ENCODE results near the gene TMEM106C. TPM values are rescaled to one million over a fixed set of nuclear protein-coding genes. Genes with fewer than 3 reads are reported as not detected.

TMEM106C gene
- total and polyA plus RNA-seq, 2 experiments from 2014 or later: 69.4 to 79.8 TPM

DNA sequence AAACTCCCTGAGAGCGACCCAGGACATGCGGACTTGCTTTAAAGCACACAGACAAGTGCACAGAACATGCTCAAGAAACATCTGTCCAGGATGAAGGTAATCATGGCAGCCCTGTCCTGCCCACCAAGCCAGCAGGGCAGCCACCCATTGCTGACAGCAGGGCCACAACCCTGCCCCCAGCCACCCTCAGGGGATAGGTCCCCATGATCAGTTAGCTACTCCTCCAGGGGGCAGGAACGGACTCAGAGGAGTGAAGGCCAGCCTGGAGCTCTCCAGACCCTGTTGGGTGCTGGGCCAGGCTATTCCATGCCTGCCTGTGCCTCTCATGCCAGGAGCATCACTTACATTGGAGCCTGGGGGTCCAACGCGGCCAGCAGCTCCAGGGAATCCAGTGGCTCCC is 15.8 kb downstream of the TMEM106C start:
- TF ChIP-seq EZH2phosphoT487 (IDR thresholded peaks at IDR 0.05; ENCODE audit: insufficient read depth, low read depth) (no peak), EZH2 (IDR thresholded peaks at IDR 0.05; ENCODE audit: insufficient read depth, poor library complexity, severe bottlenecking) (no peak)
- in situ Hi-C loops (cut with MboI): no loop called here
- WGBS, 2 experiments (ENCODE audit: low coverage in 1 of 2, low lambda C conversion rate in 2 of 2, missing lambda C conversion rate in 2 of 2): 80 to 91% methylated on average over 5 of the region's 5 CpGs

DNA sequence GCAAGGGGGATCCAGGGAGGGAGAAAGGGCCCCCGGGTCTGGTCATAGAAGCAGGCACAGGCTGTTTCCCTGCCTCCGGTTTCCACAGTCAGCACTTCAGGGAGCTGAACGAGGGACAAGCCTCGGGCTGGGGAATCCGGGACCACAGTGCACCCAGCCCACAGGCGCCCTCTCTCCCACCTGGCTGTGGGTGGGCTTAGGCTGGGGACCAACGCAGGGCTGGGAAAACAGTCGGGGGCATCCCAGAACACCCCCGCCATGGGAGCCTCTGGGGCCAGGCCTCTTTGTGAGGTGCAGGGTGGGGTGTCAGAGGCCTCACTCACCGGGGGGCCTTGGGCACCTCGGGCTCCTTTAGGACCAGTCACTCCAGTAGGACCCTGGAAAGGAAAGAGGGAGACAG is 16.3 kb downstream of the TMEM106C start:
- WGBS, 2 experiments (ENCODE audit: low coverage in 1 of 2, low lambda C conversion rate in 2 of 2, missing lambda C conversion rate in 2 of 2): 61 to 63% methylated on average over 9 to 11 of the region's 11 CpGs
- no peak overlapping the region for H3K4me3 ChIP-seq
- H3K27ac ChIP-seq: no peak overlapping the region
- no peak overlapping the region for H3K9ac ChIP-seq
- H3K36me3 ChIP-seq (ENCODE audit: low read depth): no peaks in the 10 kb centered on the region
- no peaks in the 10 kb centered on the region for H3K9me2 ChIP-seq (ENCODE audit: insufficient read depth)
- no peak overlapping the region for H2AFZ ChIP-seq
- in situ Hi-C loops (cut with MboI): no loop called here
- no peaks in the 10 kb centered on the region for H3K9me3 ChIP-seq (ENCODE audit: low read depth)
- H3K27me3 ChIP-seq (replicated peaks; ENCODE audit: insufficient read depth): no peaks in the 10 kb centered on the region
- DNase-seq: no peak
- H3F3A ChIP-seq (ENCODE audit: insufficient read depth): no peaks in the 10 kb centered on the region
- TF ChIP-seq EZH2phosphoT487 (IDR thresholded peaks at IDR 0.05; ENCODE audit: insufficient read depth, low read depth) (no peak), EZH2 (IDR thresholded peaks at IDR 0.05; ENCODE audit: insufficient read depth, poor library complexity, severe bottlenecking) (no peak)
- H4K20me1 ChIP-seq (ENCODE audit: insufficient read depth): no peaks in the 10 kb centered on the region
- H3K4me2 ChIP-seq (ENCODE audit: unreplicated experiment): no peak overlapping the region
- H3K79me2 ChIP-seq (ENCODE audit: insufficient read depth): no peaks in the 10 kb centered on the region
- no peaks in the 10 kb centered on the region for H3K4me1 ChIP-seq (ENCODE audit: insufficient read depth)

More for the DNA sequence above, 15.8 kb downstream of the TMEM106C start:
- Histone ChIP-seq H3K4me2 (ENCODE audit: unreplicated experiment) (no peak overlapping the region), H3F3A (ENCODE audit: insufficient read depth) (no peaks in the 10 kb centered on the region), H3K27me3 (replicated peaks; ENCODE audit: insufficient read depth) (no peaks in the 10 kb centered on the region), H3K4me3 (no peak overlapping the region), H3K79me2 (ENCODE audit: insufficient read depth) (no peaks in the 10 kb centered on the region), H3K27ac (no peak overlapping the region), H3K9me3 (ENCODE audit: low read depth) (no peaks in the 10 kb centered on the region), H3K36me3 (ENCODE audit: low read depth) (no peaks in the 10 kb centered on the region), H4K20me1 (ENCODE audit: insufficient read depth) (no peaks in the 10 kb centered on the region), H3K4me1 (ENCODE audit: insufficient read depth) (no peaks in the 10 kb centered on the region), H2AFZ (no peak overlapping the region), H3K9ac (no peak overlapping the region), H3K9me2 (ENCODE audit: insufficient read depth) (no peaks in the 10 kb centered on the region)
- no peak for DNase-seq

DNA sequence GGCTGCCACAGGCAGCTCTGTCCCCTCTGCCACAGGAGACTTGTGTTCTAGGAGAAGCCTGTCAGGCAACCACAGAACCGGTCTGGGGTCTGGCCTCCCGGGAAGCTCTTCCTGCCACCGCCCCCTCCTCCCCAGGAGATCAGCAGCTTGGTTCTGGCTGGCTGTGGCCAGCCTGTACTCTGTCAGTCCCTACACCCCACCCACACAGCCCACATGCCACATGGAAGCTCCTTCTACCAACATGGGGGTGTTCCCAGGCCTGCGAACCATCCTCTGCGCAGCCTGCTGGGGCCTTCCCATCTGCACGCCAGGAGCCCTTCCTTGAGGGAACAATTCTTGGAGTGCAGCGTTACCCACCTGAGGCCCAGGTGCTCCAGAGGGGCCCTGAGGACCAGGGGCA is 16.8 kb downstream of the TMEM106C start:
- TF ChIP-seq EZH2 (IDR thresholded peaks at IDR 0.05; ENCODE audit: insufficient read depth, poor library complexity, severe bottlenecking) (no peak), EZH2phosphoT487 (IDR thresholded peaks at IDR 0.05; ENCODE audit: insufficient read depth, low read depth) (no peak)
- no peaks in the 10 kb centered on the region for H3K36me3 ChIP-seq (ENCODE audit: low read depth)
- H3K4me2 ChIP-seq (ENCODE audit: unreplicated experiment): no peak overlapping the region

DNA sequence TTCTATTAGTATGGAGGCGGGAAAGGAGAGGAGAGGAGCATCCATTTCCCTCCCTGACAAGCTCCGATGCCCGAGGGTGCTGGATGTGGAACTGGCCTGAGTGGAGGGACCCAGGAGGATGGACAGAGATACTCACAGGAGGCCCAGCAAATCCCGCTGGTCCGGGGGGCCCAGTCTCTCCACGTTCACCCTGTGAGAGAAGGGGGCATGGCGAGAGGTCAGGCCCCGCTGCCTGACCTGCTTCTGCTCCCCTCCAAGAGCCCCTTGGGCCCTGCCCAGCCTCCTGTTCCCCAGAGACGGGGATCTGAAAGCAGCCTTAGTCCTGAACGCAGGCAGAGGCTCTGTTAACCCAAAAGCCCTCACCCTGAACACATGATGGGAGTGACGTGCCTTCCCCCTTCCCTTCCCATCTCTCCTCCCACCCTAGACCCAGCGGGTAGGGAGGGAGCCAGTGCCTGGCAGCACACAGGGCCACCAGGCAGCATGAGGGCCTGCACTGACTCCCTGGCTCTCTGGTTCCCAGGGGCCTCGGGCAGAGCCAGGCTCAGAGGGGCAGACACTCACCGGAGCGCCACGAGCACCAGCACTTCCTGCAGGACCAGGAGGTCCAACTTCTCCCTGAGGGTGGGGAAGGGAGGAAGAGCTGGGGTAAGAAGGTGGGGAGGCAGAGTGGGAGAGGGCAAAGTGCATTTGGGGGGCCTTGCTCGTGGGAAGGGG is 17.5 kb downstream of the TMEM106C start:
- H3K4me1 ChIP-seq (ENCODE audit: insufficient read depth): no peaks in the 10 kb centered on the region
- no peak overlapping the region for H3K4me3 ChIP-seq
- H3K9ac ChIP-seq: no peak overlapping the region
- H3K9me2 ChIP-seq (ENCODE audit: insufficient read depth): no peaks in the 10 kb centered on the region
- no peaks in the 10 kb centered on the region for H3K27me3 ChIP-seq (replicated peaks; ENCODE audit: insufficient read depth)
- H3F3A ChIP-seq (ENCODE audit: insufficient read depth): no peaks in the 10 kb centered on the region
- H3K4me2 ChIP-seq (ENCODE audit: unreplicated experiment): no peak overlapping the region
- WGBS, 2 experiments (ENCODE audit: low coverage in 1 of 2, low lambda C conversion rate in 2 of 2, missing lambda C conversion rate in 2 of 2): 74 to 79% methylated on average over 15 to 16 of the region's 17 CpGs
- H2AFZ ChIP-seq: no peak overlapping the region
- no peaks in the 10 kb centered on the region for H3K9me3 ChIP-seq (ENCODE audit: low read depth)
- H4K20me1 ChIP-seq (ENCODE audit: insufficient read depth): no peaks in the 10 kb centered on the region
- no peak for DNase-seq
- no peak for TF ChIP-seq EZH2 (IDR thresholded peaks at IDR 0.05; ENCODE audit: insufficient read depth, poor library complexity, severe bottlenecking)
- no peak for TF ChIP-seq EZH2phosphoT487 (IDR thresholded peaks at IDR 0.05; ENCODE audit: insufficient read depth, low read depth)
- no peak overlapping the region for H3K27ac ChIP-seq
- no peaks in the 10 kb centered on the region for H3K79me2 ChIP-seq (ENCODE audit: insufficient read depth)
- no peaks in the 10 kb centered on the region for H3K36me3 ChIP-seq (ENCODE audit: low read depth)
- in situ Hi-C loops (cut with MboI): no loop called here

More for the DNA sequence above, 16.8 kb downstream of the TMEM106C start:
- Histone ChIP-seq H4K20me1 (ENCODE audit: insufficient read depth) (no peaks in the 10 kb centered on the region), H3K27ac (no peak overlapping the region), H3K9me3 (ENCODE audit: low read depth) (no peaks in the 10 kb centered on the region), H3K79me2 (ENCODE audit: insufficient read depth) (no peaks in the 10 kb centered on the region), H3K9me2 (ENCODE audit: insufficient read depth) (no peaks in the 10 kb centered on the region), H3K27me3 (replicated peaks; ENCODE audit: insufficient read depth) (no peaks in the 10 kb centered on the region), H3K4me3 (no peak overlapping the region), H3F3A (ENCODE audit: insufficient read depth) (no peaks in the 10 kb centered on the region), H3K9ac (no peak overlapping the region), H3K4me1 (ENCODE audit: insufficient read depth) (no peaks in the 10 kb centered on the region), H2AFZ (no peak overlapping the region)
- DNase-seq: no peak
- WGBS, 2 experiments (ENCODE audit: low coverage in 1 of 2, low lambda C conversion rate in 2 of 2, missing lambda C conversion rate in 2 of 2): 79 to 81% methylated on average over 7 of the region's 7 CpGs
- in situ Hi-C loops (cut with MboI): no loop called here

Measured in GM23248 (cell line).